Measurements from ENCODE around the gene BSDC1. TPM values are rescaled to one million over a fixed set of nuclear protein-coding genes. Genes with fewer than 3 reads are reported as not detected.

Gene BSDC1
- total RNA-seq, 1 donor from 2014 or later, result 56.1 TPM

DNA sequence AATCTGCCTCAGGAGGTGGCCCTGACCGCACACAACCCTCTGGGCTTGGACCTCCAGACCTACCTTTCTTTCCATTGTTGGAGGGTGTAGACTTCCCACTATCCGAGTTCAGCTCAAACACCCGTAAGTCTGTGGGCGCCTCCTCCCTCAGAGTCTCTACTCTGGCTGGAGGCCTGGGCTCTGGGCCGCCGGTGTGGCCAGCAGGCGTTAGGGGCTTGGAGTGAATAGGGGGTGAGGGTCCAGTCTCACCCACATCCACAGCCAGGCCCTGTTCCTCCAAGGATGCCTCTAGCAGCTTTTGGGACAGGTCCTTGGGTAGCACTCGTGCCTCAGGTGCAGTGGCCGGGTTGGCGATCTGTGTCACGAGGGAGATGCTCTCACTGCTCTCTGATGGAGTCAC lies 18.0 kb downstream of the BSDC1 start:
- TF ChIP-seq CTCF (IDR thresholded peaks at IDR 0.05), result no peak
- no peaks in the 10 kb centered on the region for H3K27me3 ChIP-seq
- no peak overlapping the region for H3K4me3 ChIP-seq
- intact Hi-C loops (cut with DNase I), result no loop called here
- no peaks in the 10 kb centered on the region for H3K9me3 ChIP-seq
- DNase-seq (ENCODE audit: low spot score in 2 of 2), result no peak
- peaks cover 90 to 98% of the 10 kb centered on the region in 2 donors for H3K36me3 ChIP-seq
- H3K27ac ChIP-seq, result no peak overlapping the region
- H3K4me1 ChIP-seq, result no peaks in the 10 kb centered on the region

DNA sequence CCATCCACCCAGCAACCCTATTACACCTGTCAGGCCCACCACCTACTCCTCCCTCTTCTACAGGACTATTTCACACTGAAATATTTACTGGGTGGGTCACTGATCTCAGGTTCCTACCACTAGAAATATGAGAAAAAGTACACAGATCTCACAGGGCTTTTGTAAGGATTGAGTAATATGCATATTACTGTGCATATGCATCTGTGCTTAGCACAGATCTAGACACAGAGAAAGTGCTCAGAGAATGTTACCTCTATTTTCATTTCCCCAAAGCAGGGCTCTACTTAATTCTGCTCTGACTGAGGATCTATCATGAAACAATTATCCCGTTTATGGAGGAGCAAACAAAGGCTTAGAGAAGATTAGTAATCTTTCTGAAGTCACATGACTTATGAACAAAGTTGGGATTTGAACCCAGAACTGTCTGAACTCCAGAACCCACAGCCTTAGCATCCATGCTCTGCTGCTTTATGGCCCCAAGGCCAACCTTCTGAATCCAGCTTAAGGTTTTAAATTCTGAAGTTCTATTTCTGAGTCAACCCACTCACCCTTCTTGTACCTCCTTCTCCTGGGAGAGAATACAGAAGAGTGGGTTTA lies 20.1 kb downstream of the BSDC1 start:
- intact Hi-C loops (cut with DNase I), result no loop called here
- DNase-seq (ENCODE audit: low spot score in 2 of 2), result no peak

GRCh38 chr1:32372149-32372756 lies 22.0 kb downstream of the BSDC1 start:
- TF ChIP-seq CTCF (IDR thresholded peaks at IDR 0.05), result no peak
- intact Hi-C loops (cut with DNase I), result no loop called here
- H3K36me3 ChIP-seq, result peaks cover 73 to 94% of the 10 kb centered on the region in 2 donors

More for the DNA sequence above, 20.1 kb downstream of the BSDC1 start:
- TF ChIP-seq CTCF (IDR thresholded peaks at IDR 0.05), result no peak
- H3K36me3 ChIP-seq, result peaks cover 75 to 94% of the 10 kb centered on the region in 2 donors
- H3K4me1 ChIP-seq, result no peaks in the 10 kb centered on the region
- H3K27me3 ChIP-seq, result no peaks in the 10 kb centered on the region
- H3K4me3 ChIP-seq, result no peak overlapping the region
- no peaks in the 10 kb centered on the region for H3K9me3 ChIP-seq
- no peak overlapping the region for H3K27ac ChIP-seq

GRCh38 chr1:32367912-32368635 lies 26.2 kb downstream of the BSDC1 start:
- H3K4me3 ChIP-seq, result no peak overlapping the region
- no peaks in the 10 kb centered on the region for H3K9me3 ChIP-seq
- no peaks in the 10 kb centered on the region for H3K27me3 ChIP-seq
- H3K36me3 ChIP-seq, result peaks cover 56 to 83% of the 10 kb centered on the region in 2 donors
- H3K4me1 ChIP-seq, result no peaks in the 10 kb centered on the region
- no peak for DNase-seq (ENCODE audit: low spot score in 2 of 2)
- intact Hi-C loops (cut with DNase I), result no loop called here
- TF ChIP-seq CTCF (IDR thresholded peaks at IDR 0.05), result no peak
- H3K27ac ChIP-seq, result no peak overlapping the region

More at GRCh38 chr1:32372149-32372756, 22.0 kb downstream of the BSDC1 start:
- Histone ChIP-seq H3K27ac (no peak overlapping the region), H3K9me3 (no peaks in the 10 kb centered on the region), H3K4me1 (no peaks in the 10 kb centered on the region), H3K4me3 (no peak overlapping the region), H3K27me3 (no peaks in the 10 kb centered on the region)
- DNase-seq (ENCODE audit: low spot score in 2 of 2), result no peak

DNA sequence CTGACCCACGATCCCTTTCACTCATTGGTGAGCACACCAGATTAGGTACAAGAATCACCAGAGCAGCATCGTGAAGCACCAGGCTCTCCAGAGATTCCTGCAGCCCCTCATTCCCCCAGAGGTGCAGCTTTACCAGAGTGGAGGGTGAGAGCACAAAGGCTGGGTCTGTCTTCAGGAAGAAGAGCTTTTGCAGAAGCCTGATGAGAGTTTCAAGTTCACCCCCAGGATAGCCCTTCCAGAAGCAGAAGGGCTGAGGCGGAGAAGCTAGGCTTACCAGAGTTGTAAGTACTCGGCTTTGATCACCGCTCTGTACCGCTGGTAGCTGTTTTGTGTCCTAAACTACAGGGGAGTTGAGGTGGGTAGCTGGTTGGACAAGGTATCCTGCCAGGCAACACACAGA lies 28.8 kb downstream of the BSDC1 start:
- no peaks in the 10 kb centered on the region for H3K27me3 ChIP-seq
- peaks cover 0 to 10% of the 10 kb centered on the region in 2 donors for H3K4me1 ChIP-seq
- no peak for TF ChIP-seq CTCF (IDR thresholded peaks at IDR 0.05)
- no peak overlapping the region for H3K4me3 ChIP-seq
- H3K27ac ChIP-seq, result no peak overlapping the region
- no peak for DNase-seq (ENCODE audit: low spot score in 2 of 2)
- intact Hi-C loops (cut with DNase I), result no loop called here
- peaks cover 44 to 60% of the 10 kb centered on the region in 2 donors for H3K36me3 ChIP-seq
- no peaks in the 10 kb centered on the region for H3K9me3 ChIP-seq

Measured in ascending aorta (tissue), 2 donors.